ENCODE measurements around the gene ZBTB43. TPM values are rescaled to one million over a fixed set of nuclear protein-coding genes. Genes with fewer than 3 reads are reported as not detected.

ZBTB43 gene
- polyA plus RNA-seq, 1 donor from 2014 or later: 12.3 TPM

DNA sequence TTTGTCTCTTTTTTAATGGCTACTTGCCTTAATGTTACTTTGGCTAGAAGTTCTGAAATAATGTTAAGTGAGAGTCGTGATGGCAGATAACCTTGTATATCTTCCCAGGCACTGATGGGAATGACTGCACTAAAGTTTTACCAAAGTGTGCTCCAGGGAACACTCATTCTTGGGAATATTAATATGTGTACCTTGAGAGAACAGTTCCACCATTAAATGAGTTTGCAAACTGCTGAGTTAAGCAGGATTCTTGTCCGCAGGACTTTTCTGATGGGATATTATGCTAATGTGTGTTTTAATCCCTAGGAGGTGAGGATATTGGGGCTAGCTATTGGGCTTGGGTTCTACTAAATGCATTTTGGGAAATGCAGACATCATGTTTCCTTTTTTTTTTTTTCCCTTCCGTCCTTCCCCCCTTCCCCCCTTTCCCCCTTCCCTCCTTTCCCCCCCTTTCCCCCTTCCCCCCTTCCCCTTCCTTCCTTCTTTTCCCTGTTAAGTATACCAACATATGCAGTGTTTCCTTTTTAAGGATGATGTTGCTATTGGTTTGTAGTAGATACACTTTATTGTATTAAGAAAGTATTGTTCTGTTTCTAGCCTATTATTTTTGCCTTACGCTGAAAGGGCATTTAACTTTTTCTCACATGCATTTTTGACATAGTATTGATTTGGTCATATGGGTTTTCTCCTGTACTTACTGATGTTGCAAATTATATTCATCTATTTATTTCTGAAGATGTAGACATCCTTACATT, 71.1 kb downstream of the ZBTB43 start:
- H3K27me3 ChIP-seq (ENCODE audit: insufficient read depth, low read depth, low read length): no peaks in the 10 kb centered on the region
- no peak overlapping the region for H3K27ac ChIP-seq (ENCODE audit: low read length)
- TF ChIP-seq, protein P1, sequence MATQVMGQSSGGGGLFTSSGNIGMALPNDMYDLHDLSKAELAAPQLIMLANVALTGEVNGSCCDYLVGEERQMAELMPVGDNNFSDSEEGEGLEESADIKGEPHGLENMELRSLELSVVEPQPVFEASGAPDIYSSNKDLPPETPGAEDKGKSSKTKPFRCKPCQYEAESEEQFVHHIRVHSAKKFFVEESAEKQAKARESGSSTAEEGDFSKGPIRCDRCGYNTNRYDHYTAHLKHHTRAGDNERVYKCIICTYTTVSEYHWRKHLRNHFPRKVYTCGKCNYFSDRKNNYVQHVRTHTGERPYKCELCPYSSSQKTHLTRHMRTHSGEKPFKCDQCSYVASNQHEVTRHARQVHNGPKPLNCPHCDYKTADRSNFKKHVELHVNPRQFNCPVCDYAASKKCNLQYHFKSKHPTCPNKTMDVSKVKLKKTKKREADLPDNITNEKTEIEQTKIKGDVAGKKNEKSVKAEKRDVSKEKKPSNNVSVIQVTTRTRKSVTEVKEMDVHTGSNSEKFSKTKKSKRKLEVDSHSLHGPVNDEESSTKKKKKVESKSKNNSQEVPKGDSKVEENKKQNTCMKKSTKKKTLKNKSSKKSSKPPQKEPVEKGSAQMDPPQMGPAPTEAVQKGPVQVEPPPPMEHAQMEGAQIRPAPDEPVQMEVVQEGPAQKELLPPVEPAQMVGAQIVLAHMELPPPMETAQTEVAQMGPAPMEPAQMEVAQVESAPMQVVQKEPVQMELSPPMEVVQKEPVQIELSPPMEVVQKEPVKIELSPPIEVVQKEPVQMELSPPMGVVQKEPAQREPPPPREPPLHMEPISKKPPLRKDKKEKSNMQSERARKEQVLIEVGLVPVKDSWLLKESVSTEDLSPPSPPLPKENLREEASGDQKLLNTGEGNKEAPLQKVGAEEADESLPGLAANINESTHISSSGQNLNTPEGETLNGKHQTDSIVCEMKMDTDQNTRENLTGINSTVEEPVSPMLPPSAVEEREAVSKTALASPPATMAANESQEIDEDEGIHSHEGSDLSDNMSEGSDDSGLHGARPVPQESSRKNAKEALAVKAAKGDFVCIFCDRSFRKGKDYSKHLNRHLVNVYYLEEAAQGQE (IDR thresholded peaks at IDR 0.05; ENCODE audit: borderline replicate concordance): no peak
- TF ChIP-seq POLR2AphosphoS5 (IDR thresholded peaks at IDR 0.05) (no peak), TAF1 (IDR thresholded peaks at IDR 0.05; ENCODE audit: low read depth) (no peak), EP300 (conservative IDR thresholded peaks at IDR 0.05; ENCODE audit: poor library complexity, severe bottlenecking) (no peak), CTCF (IDR thresholded peaks at IDR 0.05; ENCODE audit: poor library complexity, severe bottlenecking) (no peak), MXI1 (conservative IDR thresholded peaks at IDR 0.05; ENCODE audit: poor library complexity, severe bottlenecking) (no peak), RAD21 (conservative IDR thresholded peaks at IDR 0.05) (no peak), SMC3 (conservative IDR thresholded peaks at IDR 0.05; ENCODE audit: poor library complexity) (no peak), EZH2 (IDR thresholded peaks at IDR 0.05; ENCODE audit: borderline replicate concordance, insufficient read depth, low read length, poor library complexity, severe bottlenecking) (no peak)
- no peaks in the 10 kb centered on the region for H3F3A ChIP-seq (ENCODE audit: insufficient read depth, low read length, poor library complexity, severe bottlenecking)
- no peaks in the 10 kb centered on the region for H3K79me2 ChIP-seq (replicated peaks; ENCODE audit: insufficient read depth, low read length)
- no peaks in the 10 kb centered on the region for H3K9me3 ChIP-seq (ENCODE audit: low read length)
- H2AFZ ChIP-seq (ENCODE audit: low read depth, low read length): no peak overlapping the region
- no peak overlapping the region for H3K9ac ChIP-seq (ENCODE audit: low read length)
- H3K4me2 ChIP-seq (ENCODE audit: low read length): no peak overlapping the region
- no peaks in the 10 kb centered on the region for H3K9me2 ChIP-seq (ENCODE audit: insufficient read depth, low read length)
- H4K20me1 ChIP-seq (ENCODE audit: insufficient read depth): no peaks in the 10 kb centered on the region
- no peaks in the 10 kb centered on the region for H3K36me3 ChIP-seq (ENCODE audit: insufficient read depth, low read length)
- no peak overlapping the region for H3K4me3 ChIP-seq (ENCODE audit: low read length)

DNA sequence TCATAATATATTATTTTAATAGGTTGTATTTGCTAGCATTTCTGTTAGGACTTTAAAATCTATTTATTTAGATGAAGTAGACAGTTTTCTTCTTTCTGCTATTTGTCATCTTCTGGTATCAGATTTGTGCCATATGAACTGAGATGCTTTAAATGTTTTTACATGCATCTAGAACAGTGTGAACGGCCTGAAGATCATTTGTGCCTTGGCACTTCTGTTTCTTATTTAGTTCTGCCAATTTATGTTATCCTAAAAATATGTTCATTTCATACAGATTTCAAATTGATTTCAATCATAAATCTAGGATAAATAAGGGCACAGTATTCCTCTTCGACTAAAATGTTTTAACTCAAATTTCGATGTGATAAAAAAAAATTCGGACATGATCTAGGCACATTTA, 71.7 kb downstream of the ZBTB43 start:
- H3K9me3 ChIP-seq (ENCODE audit: low read length): no peaks in the 10 kb centered on the region
- H3K27me3 ChIP-seq (ENCODE audit: insufficient read depth, low read depth, low read length): no peaks in the 10 kb centered on the region
- no peak overlapping the region for H3K27ac ChIP-seq (ENCODE audit: low read length)
- H3F3A ChIP-seq (ENCODE audit: insufficient read depth, low read length, poor library complexity, severe bottlenecking): no peaks in the 10 kb centered on the region
- no peak overlapping the region for H3K4me3 ChIP-seq (ENCODE audit: low read length)
- no peaks in the 10 kb centered on the region for H3K79me2 ChIP-seq (replicated peaks; ENCODE audit: insufficient read depth, low read length)
- TF ChIP-seq MXI1 (conservative IDR thresholded peaks at IDR 0.05; ENCODE audit: poor library complexity, severe bottlenecking) (no peak), CTCF (IDR thresholded peaks at IDR 0.05; ENCODE audit: poor library complexity, severe bottlenecking) (no peak), EP300 (conservative IDR thresholded peaks at IDR 0.05; ENCODE audit: poor library complexity, severe bottlenecking) (no peak), SMC3 (conservative IDR thresholded peaks at IDR 0.05; ENCODE audit: poor library complexity) (no peak), POLR2AphosphoS5 (IDR thresholded peaks at IDR 0.05) (no peak), EZH2 (IDR thresholded peaks at IDR 0.05; ENCODE audit: borderline replicate concordance, insufficient read depth, low read length, poor library complexity, severe bottlenecking) (no peak), RAD21 (conservative IDR thresholded peaks at IDR 0.05) (no peak), TAF1 (IDR thresholded peaks at IDR 0.05; ENCODE audit: low read depth) (no peak)
- TF ChIP-seq, protein P1 (IDR thresholded peaks at IDR 0.05; ENCODE audit: borderline replicate concordance): no peak
- H4K20me1 ChIP-seq (ENCODE audit: insufficient read depth): no peaks in the 10 kb centered on the region
- no peak overlapping the region for H3K4me2 ChIP-seq (ENCODE audit: low read length)
- no peaks in the 10 kb centered on the region for H3K9me2 ChIP-seq (ENCODE audit: insufficient read depth, low read length)
- no peak overlapping the region for H2AFZ ChIP-seq (ENCODE audit: low read depth, low read length)
- no peak overlapping the region for H3K9ac ChIP-seq (ENCODE audit: low read length)
- H3K36me3 ChIP-seq (ENCODE audit: insufficient read depth, low read length): no peaks in the 10 kb centered on the region

Data from neural cell (in vitro differentiated cells).